Bronchial epithelial cell (primary cell): Measurements from ENCODE around the gene F2RL3. TPM values are rescaled to one million over a fixed set of nuclear protein-coding genes. Genes with fewer than 3 reads are reported as not detected.

Experiments used
- DNase-seq: peaks from one replicate; pipeline ENCODE4 v3.0.0-alpha.2; 2010; ENCODE audit warnings: low read depth
- FAIRE-seq: peaks from 2 replicates; lab custom pipeline; 2011; peaks lifted over from hg19 to GRCh38; lab: Jason Lieb, UNC
- H3K27me3 ChIP-seq: 2 replicates; pipeline ENCODE4 v1.5.1; 2011; ENCODE audit warnings: low read length; ENCODE audit not compliant: control insufficient read depth, insufficient read depth
- H3K36me3 ChIP-seq: 2 replicates; pipeline ENCODE4 v1.5.1; 2011; ENCODE audit warnings: low read length; ENCODE audit not compliant: control insufficient read depth, insufficient read depth
- H3K4me3 ChIP-seq: 2 replicates; pipeline ENCODE4 v1.5.1; 2011; ENCODE audit warnings: mild to moderate bottlenecking, low read depth, low read length, control low read depth
- CTCF ChIP-seq: IDR thresholded peaks from 2 replicates; pipeline ENCODE4 v1.5.1; 2011; ENCODE audit warnings: mild to moderate bottlenecking, moderate library complexity, low read length, control low read depth, inconsistent platforms; ENCODE audit not compliant: insufficient read depth, severe bottlenecking
- total RNA-seq: library from RNA; depleted of rRNA; stranded (reverse); fragments of >200 nt; gene quantifications from 2 replicates; pipeline ENCODE4 v1.2.1, GENCODE V29; 2014

The F2RL3 gene
- total RNA-seq, 1 donor from 2014 or later: not detected

GRCh38 chr19:16902545-16902944 is 13.7 kb downstream of the F2RL3 start:
- H3K4me3 ChIP-seq: no peak overlapping the region
- no peak for TF ChIP-seq CTCF
- no peaks in the 10 kb centered on the region for H3K27me3 ChIP-seq
- FAIRE-seq (no peak), DNase-seq (no peak)
- no peaks in the 10 kb centered on the region for H3K36me3 ChIP-seq

- no peaks in the 10 kb centered on the region for H3K27me3 ChIP-seq
- no peak overlapping the region for H3K4me3 ChIP-seq
- no peak for DNase-seq
- FAIRE-seq: no peak
- no peaks in the 10 kb centered on the region for H3K36me3 ChIP-seq
- no peak for TF ChIP-seq CTCF
Observed at GRCh38 chr19:16903347-16903746, 14.5 kb downstream of the F2RL3 start.

GRCh38 chr19:16904599-16904998 is 15.8 kb downstream of the F2RL3 start:
- no peak overlapping the region for H3K4me3 ChIP-seq
- H3K27me3 ChIP-seq: no peaks in the 10 kb centered on the region
- FAIRE-seq (no peak), DNase-seq (no peak)
- no peak for TF ChIP-seq CTCF
- H3K36me3 ChIP-seq: no peaks in the 10 kb centered on the region

- FAIRE-seq (no peak), DNase-seq (no peak)
- Histone ChIP-seq H3K36me3 (no peaks in the 10 kb centered on the region), H3K4me3 (no peak overlapping the region), H3K27me3 (no peaks in the 10 kb centered on the region)
- TF ChIP-seq CTCF: no peak
Observed at GRCh38 chr19:16908759-16909158, 20.0 kb downstream of the F2RL3 start.

- no peaks in the 10 kb centered on the region for H3K27me3 ChIP-seq
- no peak for TF ChIP-seq CTCF
- no peaks in the 10 kb centered on the region for H3K36me3 ChIP-seq
- FAIRE-seq (no peak), DNase-seq (no peak)
- no peak overlapping the region for H3K4me3 ChIP-seq
Observed at GRCh38 chr19:16911046-16911445, 22.2 kb downstream of the F2RL3 start.

GRCh38 chr19:16912780-16913179 is 24.0 kb downstream of the F2RL3 start:
- DNase-seq: no peak
- Histone ChIP-seq H3K4me3 (no peak overlapping the region), H3K27me3 (no peaks in the 10 kb centered on the region), H3K36me3 (no peaks in the 10 kb centered on the region)
- no peak for TF ChIP-seq CTCF
- no peak for FAIRE-seq
